ENCODE results near the gene MYO10.

GRCh38 chr5:16737209-16737608 lies 198.9 kb downstream of the MYO10 start:
- no peak for TF ChIP-seq POLR2AphosphoS5 (IDR thresholded peaks at IDR 0.05)
- TF ChIP-seq, protein P1, sequence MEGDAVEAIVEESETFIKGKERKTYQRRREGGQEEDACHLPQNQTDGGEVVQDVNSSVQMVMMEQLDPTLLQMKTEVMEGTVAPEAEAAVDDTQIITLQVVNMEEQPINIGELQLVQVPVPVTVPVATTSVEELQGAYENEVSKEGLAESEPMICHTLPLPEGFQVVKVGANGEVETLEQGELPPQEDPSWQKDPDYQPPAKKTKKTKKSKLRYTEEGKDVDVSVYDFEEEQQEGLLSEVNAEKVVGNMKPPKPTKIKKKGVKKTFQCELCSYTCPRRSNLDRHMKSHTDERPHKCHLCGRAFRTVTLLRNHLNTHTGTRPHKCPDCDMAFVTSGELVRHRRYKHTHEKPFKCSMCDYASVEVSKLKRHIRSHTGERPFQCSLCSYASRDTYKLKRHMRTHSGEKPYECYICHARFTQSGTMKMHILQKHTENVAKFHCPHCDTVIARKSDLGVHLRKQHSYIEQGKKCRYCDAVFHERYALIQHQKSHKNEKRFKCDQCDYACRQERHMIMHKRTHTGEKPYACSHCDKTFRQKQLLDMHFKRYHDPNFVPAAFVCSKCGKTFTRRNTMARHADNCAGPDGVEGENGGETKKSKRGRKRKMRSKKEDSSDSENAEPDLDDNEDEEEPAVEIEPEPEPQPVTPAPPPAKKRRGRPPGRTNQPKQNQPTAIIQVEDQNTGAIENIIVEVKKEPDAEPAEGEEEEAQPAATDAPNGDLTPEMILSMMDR (IDR thresholded peaks at IDR 0.05) = no peak
